ENCODE results near the gene LAMA3.

The LAMA3 gene

GRCh38 chr18:23926571-23926970 lies 237.3 kb downstream of the LAMA3 start:
- H3K4me3 Mint-ChIP-seq = no peak overlapping the region
- H3K4me1 Mint-ChIP-seq (ENCODE audit: low read depth) = no peaks in the 10 kb centered on the region
- no peaks in the 10 kb centered on the region for H3K9me3 Mint-ChIP-seq
- no peak overlapping the region for H3K27ac Mint-ChIP-seq
- intact Hi-C loops (cut with micrococcal nuclease) = no loop called here
- H3K27me3 Mint-ChIP-seq = no peaks in the 10 kb centered on the region
- H3K36me3 Mint-ChIP-seq (ENCODE audit: low read depth) = no peaks in the 10 kb centered on the region

GRCh38 chr18:23927821-23928746 lies 238.8 kb downstream of the LAMA3 start:
- intact Hi-C loops (cut with micrococcal nuclease) = no loop called here
- Mint-ChIP-seq H3K9me3 (no peaks in the 10 kb centered on the region), H3K27ac (no peak overlapping the region), H3K4me1 (ENCODE audit: low read depth) (no peaks in the 10 kb centered on the region), H3K36me3 (ENCODE audit: low read depth) (no peaks in the 10 kb centered on the region), H3K4me3 (no peak overlapping the region), H3K27me3 (no peaks in the 10 kb centered on the region)

GRCh38 chr18:23929362-23929930 lies 240.2 kb downstream of the LAMA3 start:
- H3K4me3 Mint-ChIP-seq = no peak overlapping the region
- no peaks in the 10 kb centered on the region for H3K9me3 Mint-ChIP-seq
- intact Hi-C loops (cut with micrococcal nuclease) = no loop called here
- H3K4me1 Mint-ChIP-seq (ENCODE audit: low read depth) = no peaks in the 10 kb centered on the region
- no peak overlapping the region for H3K27ac Mint-ChIP-seq
- H3K36me3 Mint-ChIP-seq (ENCODE audit: low read depth) = no peaks in the 10 kb centered on the region
- H3K27me3 Mint-ChIP-seq = no peaks in the 10 kb centered on the region

GRCh38 chr18:23930002-23930401 lies 240.7 kb downstream of the LAMA3 start:
- no peaks in the 10 kb centered on the region for H3K36me3 Mint-ChIP-seq (ENCODE audit: low read depth)
- intact Hi-C loops (cut with micrococcal nuclease) = no loop called here
- H3K9me3 Mint-ChIP-seq = no peaks in the 10 kb centered on the region
- H3K27me3 Mint-ChIP-seq = no peaks in the 10 kb centered on the region
- H3K4me1 Mint-ChIP-seq (ENCODE audit: low read depth) = no peaks in the 10 kb centered on the region
- no peak overlapping the region for H3K4me3 Mint-ChIP-seq
- H3K27ac Mint-ChIP-seq = no peak overlapping the region

GRCh38 chr18:23932385-23933067 lies 243.3 kb downstream of the LAMA3 start:
- Mint-ChIP-seq H3K9me3 (no peaks in the 10 kb centered on the region), H3K4me1 (ENCODE audit: low read depth) (peaks cover 5% of the 10 kb centered on the region), H3K27me3 (peaks cover 1% of the 10 kb centered on the region), H3K27ac (no peak overlapping the region), H3K4me3 (no peak overlapping the region), H3K36me3 (ENCODE audit: low read depth) (no peaks in the 10 kb centered on the region)
- intact Hi-C loops (cut with micrococcal nuclease) = no loop called here

GRCh38 chr18:23933407-23933806 lies 244.2 kb downstream of the LAMA3 start:
- peaks cover 1% of the 10 kb centered on the region for H3K27me3 Mint-ChIP-seq
- no peak overlapping the region for H3K27ac Mint-ChIP-seq
- intact Hi-C loops (cut with micrococcal nuclease) = no loop called here
- no peak overlapping the region for H3K4me3 Mint-ChIP-seq
- H3K36me3 Mint-ChIP-seq (ENCODE audit: low read depth) = no peaks in the 10 kb centered on the region
- H3K9me3 Mint-ChIP-seq = no peaks in the 10 kb centered on the region
- peaks cover 5% of the 10 kb centered on the region for H3K4me1 Mint-ChIP-seq (ENCODE audit: low read depth)

- intact Hi-C loops (cut with micrococcal nuclease) = no loop called here
- Mint-ChIP-seq H3K4me3 (no peak overlapping the region), H3K4me1 (ENCODE audit: low read depth) (peaks cover 5% of the 10 kb centered on the region), H3K27me3 (peaks cover 1% of the 10 kb centered on the region), H3K36me3 (ENCODE audit: low read depth) (no peaks in the 10 kb centered on the region), H3K9me3 (no peaks in the 10 kb centered on the region), H3K27ac (no peak overlapping the region)
Measured at GRCh38 chr18:23934252-23934651, 245.0 kb downstream of the LAMA3 start.

- no peak overlapping the region for H3K27ac Mint-ChIP-seq
- intact Hi-C loops (cut with micrococcal nuclease) = no loop called here
- no peak overlapping the region for H3K4me3 Mint-ChIP-seq
- H3K9me3 Mint-ChIP-seq = no peaks in the 10 kb centered on the region
- H3K36me3 Mint-ChIP-seq (ENCODE audit: low read depth) = no peaks in the 10 kb centered on the region
- peaks cover 5% of the 10 kb centered on the region for H3K4me1 Mint-ChIP-seq (ENCODE audit: low read depth)
- H3K27me3 Mint-ChIP-seq = peaks cover 1% of the 10 kb centered on the region
Measured at GRCh38 chr18:23934863-23935262, 245.6 kb downstream of the LAMA3 start.

GRCh38 chr18:23935804-23936203 lies 246.6 kb downstream of the LAMA3 start:
- H3K27ac Mint-ChIP-seq = no peak overlapping the region
- H3K27me3 Mint-ChIP-seq = peaks cover 1% of the 10 kb centered on the region
- peaks cover 5% of the 10 kb centered on the region for H3K4me1 Mint-ChIP-seq (ENCODE audit: low read depth)
- no peaks in the 10 kb centered on the region for H3K36me3 Mint-ChIP-seq (ENCODE audit: low read depth)
- H3K9me3 Mint-ChIP-seq = no peaks in the 10 kb centered on the region
- no peak overlapping the region for H3K4me3 Mint-ChIP-seq
- intact Hi-C loops (cut with micrococcal nuclease) = no loop called here

GRCh38 chr18:23936381-23936958 lies 247.2 kb downstream of the LAMA3 start:
- Mint-ChIP-seq H3K36me3 (ENCODE audit: low read depth) (no peaks in the 10 kb centered on the region), H3K27ac (no peak overlapping the region), H3K27me3 (peaks cover 1% of the 10 kb centered on the region), H3K4me3 (no peak overlapping the region), H3K9me3 (no peaks in the 10 kb centered on the region), H3K4me1 (ENCODE audit: low read depth) (peaks cover 5% of the 10 kb centered on the region)
- intact Hi-C loops (cut with micrococcal nuclease) = no loop called here

- H3K27ac Mint-ChIP-seq = no peak overlapping the region
Measured at GRCh38 chr18:23938043-23938756, 248.9 kb downstream of the LAMA3 start.

GRCh38 chr18:23938901-23939341 lies 249.7 kb downstream of the LAMA3 start:
- intact Hi-C loops (cut with micrococcal nuclease) = no loop called here
- Mint-ChIP-seq H3K4me3 (no peak overlapping the region), H3K27ac (no peak overlapping the region), H3K4me1 (ENCODE audit: low read depth) (peaks cover 5% of the 10 kb centered on the region), H3K36me3 (ENCODE audit: low read depth) (no peaks in the 10 kb centered on the region), H3K27me3 (peaks cover 1% of the 10 kb centered on the region), H3K9me3 (no peaks in the 10 kb centered on the region)

More at GRCh38 chr18:23938043-23938756, 248.9 kb downstream of the LAMA3 start:
- no peaks in the 10 kb centered on the region for H3K36me3 Mint-ChIP-seq (ENCODE audit: low read depth)
- intact Hi-C loops (cut with micrococcal nuclease) = no loop called here
- no peaks in the 10 kb centered on the region for H3K9me3 Mint-ChIP-seq
- H3K27me3 Mint-ChIP-seq = peaks cover 1% of the 10 kb centered on the region
- peaks cover 5% of the 10 kb centered on the region for H3K4me1 Mint-ChIP-seq (ENCODE audit: low read depth)
- no peak overlapping the region for H3K4me3 Mint-ChIP-seq

- no peaks in the 10 kb centered on the region for H3K9me3 Mint-ChIP-seq
- peaks cover 1% of the 10 kb centered on the region for H3K27me3 Mint-ChIP-seq
- H3K4me1 Mint-ChIP-seq (ENCODE audit: low read depth) = peaks cover 5% of the 10 kb centered on the region
- no peaks in the 10 kb centered on the region for H3K36me3 Mint-ChIP-seq (ENCODE audit: low read depth)
- intact Hi-C loops (cut with micrococcal nuclease) = no loop called here
- no peak overlapping the region for H3K27ac Mint-ChIP-seq
- no peak overlapping the region for H3K4me3 Mint-ChIP-seq
Measured at GRCh38 chr18:23939366-23939765, 250.1 kb downstream of the LAMA3 start.

All from dendritic cell treated with granulocyte-macrophage colony-stimulating factor and Interleukin-4, amounts not matched to agents 40 ng/mL and 50 ng/mL, for 4 days (primary cell).